ENCODE data around the gene MIDN.

MIDN gene

DNA sequence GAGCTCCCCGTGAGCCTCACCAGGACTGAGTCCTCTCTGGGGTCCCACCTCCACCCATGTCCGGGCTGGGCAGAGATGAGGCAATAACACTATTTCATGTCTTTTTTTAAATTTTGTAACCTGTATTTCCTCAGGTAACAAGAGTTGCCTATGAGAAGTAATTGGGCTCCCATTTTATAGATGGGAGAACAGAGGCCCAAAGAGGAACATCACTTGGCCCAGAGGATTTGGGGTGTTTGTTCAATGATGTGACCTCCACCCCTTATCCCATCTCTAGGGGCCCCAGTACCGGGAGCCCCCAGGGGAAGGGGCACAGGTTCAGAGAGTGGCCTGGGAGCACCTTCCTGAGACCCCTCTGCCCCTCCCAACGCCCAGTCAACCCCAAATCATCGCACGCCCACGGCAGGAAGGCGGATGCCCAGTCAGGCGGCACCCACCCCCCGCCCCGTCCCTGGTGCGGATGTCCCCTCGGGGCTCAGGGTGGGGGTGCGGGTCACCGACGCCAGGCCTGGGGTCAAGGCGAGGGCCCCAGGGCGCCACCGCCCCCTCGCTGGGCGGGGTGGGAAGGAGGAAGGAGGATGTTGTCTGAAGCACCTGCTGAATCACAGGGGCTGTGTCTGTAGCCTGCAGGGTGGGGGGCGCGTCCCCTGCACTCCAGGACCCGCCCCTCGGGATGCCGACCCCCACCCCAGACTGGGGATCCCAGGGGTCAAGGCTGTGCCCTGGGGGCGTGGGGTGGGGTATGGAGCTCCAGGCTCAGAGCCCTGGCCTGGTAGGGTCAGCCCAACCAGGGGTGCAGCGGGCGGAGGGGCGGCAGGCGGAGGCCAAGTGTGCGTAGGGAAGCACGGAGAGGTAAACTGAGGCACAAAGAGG is 11.7 kb downstream of the MIDN start:
- DNase-seq: peak; percentile 49

GRCh38 chr19:1260749-1261537 is 12.6 kb downstream of the MIDN start:
- peak; percentile 98 for DNase-seq

DNA sequence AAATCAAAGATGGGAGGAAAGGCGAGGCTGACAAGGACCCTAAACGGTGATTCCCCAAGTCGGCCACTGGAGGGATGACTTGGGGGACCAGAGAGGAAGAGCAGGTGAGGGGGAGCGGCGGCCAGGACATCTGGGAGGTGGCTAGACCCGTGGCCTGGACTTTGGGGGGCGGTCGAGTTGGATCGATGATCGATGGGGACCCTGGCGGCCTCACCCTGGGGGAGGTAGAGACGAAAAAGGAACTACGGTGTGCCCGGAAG is 13.1 kb downstream of the MIDN start:
- no peak for DNase-seq

- DNase-seq: no peak
Measured at GRCh38 chr19:1261798-1262622, 13.6 kb downstream of the MIDN start.

DNA sequence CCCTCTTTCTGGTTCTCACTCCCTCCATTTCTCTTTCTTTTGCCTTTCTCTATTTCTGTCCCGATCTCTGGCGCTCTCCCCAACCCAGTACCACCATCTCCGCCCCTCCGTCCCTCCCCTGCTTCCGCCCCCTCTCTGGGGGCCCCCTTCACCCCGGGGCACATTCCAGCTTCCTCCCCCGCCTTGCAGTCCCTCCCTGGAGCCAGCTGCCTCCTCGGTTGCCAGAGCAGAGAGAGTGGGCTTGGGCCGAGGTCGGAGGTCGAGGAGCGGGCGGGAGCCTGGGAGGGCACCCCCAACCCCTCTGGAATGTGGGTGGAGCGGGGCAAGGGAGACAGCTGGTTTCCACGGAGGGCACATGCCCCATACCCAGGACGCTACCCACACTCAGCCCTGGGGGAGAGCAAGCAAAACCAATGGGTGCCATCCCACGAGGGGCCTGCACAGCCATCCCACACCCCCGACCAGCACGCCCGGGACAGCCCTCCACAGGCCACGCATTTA is 14.3 kb downstream of the MIDN start:
- DNase-seq: no peak

DNA sequence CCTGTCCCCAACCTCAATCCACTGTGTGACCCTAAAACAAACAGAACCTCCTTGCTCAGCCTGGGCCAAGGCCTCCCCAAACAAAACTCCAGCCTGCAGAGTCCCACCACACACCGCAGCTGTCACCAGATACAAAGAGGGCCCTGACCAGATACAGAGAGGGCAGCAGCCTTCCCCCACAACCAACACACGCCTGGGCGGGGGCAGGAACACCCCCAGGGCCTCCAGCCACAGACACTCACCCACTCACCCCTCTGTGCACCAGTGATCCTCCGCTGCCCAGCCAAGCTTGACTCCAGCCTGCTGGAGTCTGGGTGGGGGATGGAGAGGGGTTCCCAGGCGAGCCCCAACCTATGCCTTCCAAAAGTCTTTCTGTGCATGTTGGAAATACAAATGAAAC is 14.8 kb downstream of the MIDN start:
- no peak for DNase-seq

GRCh38 chr19:1264801-1265614 is 16.6 kb downstream of the MIDN start:
- DNase-seq: no peak

DNA sequence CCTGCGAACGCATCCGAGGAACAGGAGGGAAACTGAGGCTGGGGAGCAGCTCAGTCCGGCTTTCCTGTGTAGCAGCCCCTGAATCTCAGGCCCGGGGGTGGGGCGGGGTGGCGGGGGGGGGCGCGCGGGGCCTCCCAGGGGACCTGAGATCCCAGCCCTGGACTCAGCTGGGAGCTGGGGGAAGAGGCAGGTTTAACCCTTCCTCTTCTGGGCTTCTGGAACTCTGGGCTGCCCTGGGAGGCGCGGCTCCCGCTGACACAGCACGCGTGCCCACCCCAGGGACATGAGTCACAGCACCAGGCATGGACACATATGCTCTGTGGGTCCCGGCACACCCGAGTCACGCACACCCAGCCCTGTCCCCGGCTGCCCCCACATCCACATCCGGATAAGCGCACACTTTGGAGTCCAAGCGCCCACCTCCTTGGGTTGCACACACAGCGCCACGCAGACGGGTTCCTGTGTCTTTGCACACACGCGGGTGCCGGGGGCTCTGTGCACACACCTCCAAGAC is 17.3 kb downstream of the MIDN start:
- DNase-seq: peak; percentile 75

GRCh38 chr19:1266129-1266915 is 17.9 kb downstream of the MIDN start:
- peak; percentile 82 for DNase-seq

- peak; percentile 62 for DNase-seq
Measured at GRCh38 chr19:1266916-1267476, 18.6 kb downstream of the MIDN start.

- DNase-seq: no peak
Measured at GRCh38 chr19:1267477-1268225, 19.3 kb downstream of the MIDN start.

- no peak for DNase-seq
Measured at GRCh38 chr19:1268226-1269064, 20.1 kb downstream of the MIDN start.

- DNase-seq: peak; percentile 100
Measured at GRCh38 chr19:1269065-1269477, 20.7 kb downstream of the MIDN start, which contains the start of gene CIRBP. Gene CIRBP, plus strand, starts transcription at chr19:1269332. Its CDS starts 1,602 bp downstream, at chr19:1270934.

DNA sequence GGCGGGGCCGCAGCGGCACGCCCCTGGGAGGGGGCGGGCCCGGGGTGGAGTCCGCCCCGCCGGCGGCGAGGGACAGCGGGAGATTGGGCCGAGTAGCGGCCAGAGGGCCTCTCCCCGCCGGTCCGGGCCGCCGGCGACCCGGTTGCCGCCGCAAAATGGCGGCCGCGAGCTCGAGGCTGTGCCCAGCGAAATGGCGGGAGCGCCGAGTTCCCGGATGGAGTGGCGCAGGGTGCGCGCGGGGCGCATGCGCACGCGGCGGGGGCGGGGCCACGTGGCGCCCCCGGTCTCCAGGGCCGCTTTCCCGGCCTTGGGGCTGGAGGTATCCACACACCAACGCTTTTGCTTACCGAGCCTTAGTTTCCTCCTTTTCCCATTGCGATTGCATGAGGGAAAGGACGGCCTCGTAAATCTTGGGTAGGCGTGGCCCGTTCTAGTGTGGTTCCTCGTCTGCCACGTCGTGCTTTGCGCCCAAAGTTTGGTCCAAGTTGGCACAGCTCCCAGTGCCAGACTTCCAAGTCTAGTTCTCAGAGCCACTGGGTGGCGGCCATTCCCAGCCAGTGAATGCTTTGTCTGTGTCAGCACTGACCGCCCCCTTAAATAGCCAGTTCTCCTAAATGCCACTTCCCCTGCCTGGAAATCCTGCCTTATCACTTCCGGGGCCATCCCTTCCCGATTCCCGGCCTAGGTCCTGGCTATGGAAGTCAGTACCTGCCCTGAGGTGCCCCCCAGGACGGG is 21.3 kb downstream of the MIDN start:
- DNase-seq: peak; percentile 87

GRCh38 chr19:1270213-1270853 is 21.9 kb downstream of the MIDN start:
- peak; percentile 34 for DNase-seq

GRCh38 chr19:1270854-1271527 is 22.6 kb downstream of the MIDN start:
- DNase-seq: no peak

All from inflammatory macrophage treated with lipopolysaccharide for 4 hours (primary cell).